ENCODE measurements around the gene TRIM69.
"Not testable (repeated sequence)": the region's sequence is repeated elsewhere in the genome, so short reads cannot be mapped to it uniquely, and the experiment has no call there.

TRIM69 gene

DNA sequence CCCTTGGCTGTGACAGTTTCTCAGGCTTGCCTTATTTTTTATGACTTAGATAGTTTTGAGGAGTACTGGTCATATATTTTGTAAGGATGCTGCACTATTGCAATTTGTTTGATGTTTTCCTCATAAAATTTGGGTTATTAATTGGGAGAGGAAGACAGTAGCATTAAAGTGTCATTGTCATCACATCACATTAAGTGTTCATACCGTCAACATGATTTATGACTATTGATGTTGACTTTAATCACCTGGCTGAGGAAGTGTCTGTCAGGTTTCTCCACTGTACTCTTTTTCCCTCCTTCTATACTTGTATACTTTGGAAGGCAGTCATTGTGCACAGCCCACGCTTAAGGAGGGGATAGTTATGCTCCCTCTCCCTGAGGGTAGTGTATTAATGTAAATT is 26.9 kb downstream of the TRIM69 start:
- peaks cover 9% of the 10 kb centered on the region for H3K36me3 Mint-ChIP-seq (ENCODE audit: low read depth)
- H3K9me3 Mint-ChIP-seq, result no peaks in the 10 kb centered on the region
- ATAC-seq, result no peak
- no peak overlapping the region for H3K27ac Mint-ChIP-seq
- no peaks in the 10 kb centered on the region for H3K4me1 Mint-ChIP-seq
- no peaks in the 10 kb centered on the region for H3K27me3 Mint-ChIP-seq
- H3K4me3 Mint-ChIP-seq, result no peak overlapping the region
- no peak for DNase-seq

- H3K27ac Mint-ChIP-seq, result no peak overlapping the region
These were observed 27.5 kb downstream of the TRIM69 start for GRCh38 chr15:44763848-44764247.

GRCh38 chr15:44765036-44765435 is 28.7 kb downstream of the TRIM69 start:
- Mint-ChIP-seq H3K9me3 (peaks cover 2% of the 10 kb centered on the region), H3K27me3 (no peaks in the 10 kb centered on the region), H3K27ac (no peak overlapping the region), H3K4me1 (no peaks in the 10 kb centered on the region), H3K36me3 (ENCODE audit: low read depth) (peaks cover 15% of the 10 kb centered on the region), H3K4me3 (no peak overlapping the region)
- ATAC-seq (no peak), DNase-seq (no peak)

More at GRCh38 chr15:44763848-44764247, 27.5 kb downstream of the TRIM69 start:
- Mint-ChIP-seq H3K9me3 (no peaks in the 10 kb centered on the region), H3K4me1 (no peaks in the 10 kb centered on the region), H3K27me3 (no peaks in the 10 kb centered on the region), H3K4me3 (no peak overlapping the region), H3K36me3 (ENCODE audit: low read depth) (peaks cover 12% of the 10 kb centered on the region)
- ATAC-seq (no peak), DNase-seq (no peak)

- Mint-ChIP-seq H3K27me3 (no peaks in the 10 kb centered on the region), H3K4me3 (no peak overlapping the region), H3K9me3 (peaks cover 19% of the 10 kb centered on the region), H3K36me3 (ENCODE audit: low read depth) (peaks cover 33% of the 10 kb centered on the region), H3K4me1 (no peaks in the 10 kb centered on the region), H3K27ac (no peak overlapping the region)
- ATAC-seq, result no peak
- no peak for DNase-seq
These were observed 33.2 kb downstream of the TRIM69 start for GRCh38 chr15:44769521-44769920.

DNA sequence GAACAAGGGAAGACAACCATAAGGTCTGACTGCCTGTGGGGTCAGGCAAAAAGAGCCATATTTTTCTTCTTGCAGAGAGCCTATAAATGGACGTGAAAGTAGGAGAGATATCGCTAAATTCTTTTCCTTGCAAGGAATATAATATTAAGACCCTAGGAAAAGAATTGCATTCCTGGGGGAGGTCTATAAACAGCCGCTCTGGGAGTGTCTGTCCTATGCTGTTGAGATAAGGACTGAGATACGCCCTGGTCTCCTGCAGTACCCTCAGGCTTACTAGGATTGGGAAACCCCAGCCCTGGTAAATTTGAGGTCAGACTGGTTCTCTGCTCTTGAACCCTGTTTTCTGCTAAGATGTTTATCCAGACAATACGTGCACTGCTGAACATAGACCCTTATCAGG is 34.4 kb downstream of the TRIM69 start:
- H3K4me3 Mint-ChIP-seq, DNase-seq, H3K27me3 Mint-ChIP-seq, H3K27ac Mint-ChIP-seq, ATAC-seq, H3K4me1 Mint-ChIP-seq: not testable (repeated sequence)
- Mint-ChIP-seq H3K36me3 (ENCODE audit: low read depth) (peaks cover 33% of the 10 kb centered on the region), H3K9me3 (peaks cover 19% of the 10 kb centered on the region)

DNA sequence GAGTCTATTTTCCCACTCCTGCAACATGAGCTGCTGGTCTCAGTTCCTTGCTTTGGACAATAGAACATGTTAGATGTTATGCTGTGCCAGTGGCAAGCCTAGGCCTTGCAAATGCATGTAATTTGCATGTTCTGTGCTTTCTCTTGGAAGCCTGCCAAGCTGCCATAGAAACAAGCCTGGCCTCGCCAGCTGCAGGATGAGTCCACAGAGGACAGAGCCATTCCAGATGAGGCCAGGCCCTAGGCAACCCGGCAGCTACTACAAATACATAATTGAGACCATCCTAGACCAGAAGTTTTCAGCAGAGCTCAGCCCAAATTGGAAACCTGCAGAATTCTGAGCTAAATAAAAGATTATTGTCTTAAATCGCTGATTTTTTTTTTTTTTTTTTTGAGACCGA is 39.6 kb downstream of the TRIM69 start:
- Mint-ChIP-seq H3K4me1 (no peaks in the 10 kb centered on the region), H3K27ac (no peak overlapping the region), H3K4me3 (no peak overlapping the region), H3K27me3 (no peaks in the 10 kb centered on the region), H3K36me3 (ENCODE audit: low read depth) (peaks cover 13% of the 10 kb centered on the region), H3K9me3 (peaks cover 11% of the 10 kb centered on the region)
- DNase-seq, result no peak
- no peak for ATAC-seq

GRCh38 chr15:44779761-44780160 is 43.4 kb downstream of the TRIM69 start:
- H3K9me3 Mint-ChIP-seq, result no peaks in the 10 kb centered on the region
- ATAC-seq (no peak), DNase-seq (no peak)
- H3K27me3 Mint-ChIP-seq, result no peaks in the 10 kb centered on the region
- peaks cover 16% of the 10 kb centered on the region for H3K4me1 Mint-ChIP-seq
- no peak overlapping the region for H3K27ac Mint-ChIP-seq
- no peak overlapping the region for H3K4me3 Mint-ChIP-seq
- H3K36me3 Mint-ChIP-seq (ENCODE audit: low read depth), result no peaks in the 10 kb centered on the region

DNA sequence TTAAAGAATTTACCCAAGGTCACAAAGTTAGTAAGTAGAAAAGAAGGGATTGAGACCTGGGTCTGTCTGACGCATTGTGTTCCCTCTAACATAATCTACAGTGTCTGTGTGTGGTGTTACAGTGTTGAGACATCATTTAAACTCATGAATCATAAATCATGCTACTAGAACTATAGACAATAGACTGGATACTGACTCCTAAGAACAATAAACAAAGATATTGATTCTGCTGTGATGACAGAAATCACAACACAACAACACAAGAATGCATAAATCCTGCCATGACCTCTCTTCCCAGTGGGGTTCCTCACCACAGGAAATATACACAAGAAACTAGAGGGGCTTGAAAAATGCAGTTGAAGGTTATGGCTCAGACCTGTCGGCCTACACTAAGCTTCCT is 44.3 kb downstream of the TRIM69 start:
- no peaks in the 10 kb centered on the region for H3K27me3 Mint-ChIP-seq
- no peak overlapping the region for H3K4me3 Mint-ChIP-seq
- peaks cover 22% of the 10 kb centered on the region for H3K4me1 Mint-ChIP-seq
- H3K27ac Mint-ChIP-seq, result no peak overlapping the region
- no peak for DNase-seq
- H3K36me3 Mint-ChIP-seq (ENCODE audit: low read depth), result no peaks in the 10 kb centered on the region
- no peak for ATAC-seq
- H3K9me3 Mint-ChIP-seq, result no peaks in the 10 kb centered on the region

GRCh38 chr15:44781128-44781810 is 44.9 kb downstream of the TRIM69 start:
- Mint-ChIP-seq H3K27ac (no peak overlapping the region), H3K36me3 (ENCODE audit: low read depth) (no peaks in the 10 kb centered on the region), H3K27me3 (no peaks in the 10 kb centered on the region), H3K4me1 (peaks cover 28% of the 10 kb centered on the region), H3K4me3 (no peak overlapping the region), H3K9me3 (no peaks in the 10 kb centered on the region)
- ATAC-seq, result no peak
- DNase-seq, result no peak

DNA sequence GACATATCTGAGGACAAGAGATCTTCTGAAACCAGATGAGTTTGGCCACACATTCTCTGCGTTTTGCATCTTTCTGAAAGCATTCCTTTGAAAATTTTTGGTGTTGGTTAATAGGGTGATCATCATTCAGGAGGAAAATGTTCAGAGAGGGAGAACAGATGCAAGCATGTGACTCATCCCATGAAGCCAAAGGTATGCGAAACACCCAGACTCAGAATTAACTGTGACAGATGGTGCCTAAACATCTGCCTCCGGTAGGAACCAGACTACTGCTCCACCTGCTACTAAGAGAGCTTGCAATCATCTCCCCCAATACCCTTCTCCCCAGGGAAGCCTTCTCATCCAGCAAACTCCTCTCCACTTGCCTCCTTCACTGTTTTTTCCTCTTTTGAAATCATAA is 46.2 kb downstream of the TRIM69 start:
- H3K36me3 Mint-ChIP-seq (ENCODE audit: low read depth), result no peaks in the 10 kb centered on the region
- no peak overlapping the region for H3K4me3 Mint-ChIP-seq
- DNase-seq, result no peak
- no peak overlapping the region for H3K27ac Mint-ChIP-seq
- no peak for ATAC-seq
- H3K9me3 Mint-ChIP-seq, result no peaks in the 10 kb centered on the region
- no peaks in the 10 kb centered on the region for H3K27me3 Mint-ChIP-seq
- H3K4me1 Mint-ChIP-seq, result peaks cover 40% of the 10 kb centered on the region

- H3K4me3 Mint-ChIP-seq, result peak overlapping the region; percentile 84
- DNase-seq, result not testable (repeated sequence)
- H3K27ac Mint-ChIP-seq, result peak overlapping the region; percentile 91
These were observed 48.6 kb downstream of the TRIM69 start for GRCh38 chr15:44784918-44785274.

GRCh38 chr15:44788748-44789147 is 52.4 kb downstream of the TRIM69 start:
- Mint-ChIP-seq H3K9me3 (no peaks in the 10 kb centered on the region), H3K27me3 (no peaks in the 10 kb centered on the region), H3K4me1 (peaks cover 61% of the 10 kb centered on the region), H3K27ac (peak overlapping the region; percentile 68), H3K4me3 (peak overlapping the region; percentile 37), H3K36me3 (ENCODE audit: low read depth) (no peaks in the 10 kb centered on the region)
- peak; percentile 58 for DNase-seq
- peak; percentile 87 for ATAC-seq

More at GRCh38 chr15:44784918-44785274, 48.6 kb downstream of the TRIM69 start:
- not testable (repeated sequence) for H3K27me3 Mint-ChIP-seq; H3K36me3 Mint-ChIP-seq (ENCODE audit: low read depth); ATAC-seq; H3K9me3 Mint-ChIP-seq
- peaks cover 63% of the 10 kb centered on the region for H3K4me1 Mint-ChIP-seq

DNA sequence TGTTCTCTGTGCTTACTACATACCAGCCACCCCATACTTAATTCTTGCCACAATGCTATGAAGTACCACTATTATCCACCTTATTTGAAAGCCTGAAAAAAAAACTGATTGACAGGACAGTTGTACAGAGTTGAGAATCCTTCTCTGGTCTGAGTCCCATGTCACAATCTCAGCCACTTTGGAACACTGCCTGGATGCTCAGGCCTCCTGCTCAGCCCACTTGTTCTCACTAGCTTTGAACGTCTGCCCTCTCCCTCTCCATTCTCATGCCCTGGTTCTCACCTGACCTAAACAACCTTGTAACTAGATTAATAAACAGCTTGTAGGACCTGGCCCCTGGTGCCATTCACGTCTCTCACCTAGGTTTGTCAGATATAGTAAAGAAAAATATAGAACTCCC is 53.9 kb downstream of the TRIM69 start:
- Mint-ChIP-seq H3K9me3 (no peaks in the 10 kb centered on the region), H3K27ac (no peak overlapping the region), H3K4me3 (no peak overlapping the region), H3K4me1 (peaks cover 48% of the 10 kb centered on the region), H3K27me3 (no peaks in the 10 kb centered on the region), H3K36me3 (ENCODE audit: low read depth) (no peaks in the 10 kb centered on the region)
- DNase-seq (no peak), ATAC-seq (no peak)

DNA sequence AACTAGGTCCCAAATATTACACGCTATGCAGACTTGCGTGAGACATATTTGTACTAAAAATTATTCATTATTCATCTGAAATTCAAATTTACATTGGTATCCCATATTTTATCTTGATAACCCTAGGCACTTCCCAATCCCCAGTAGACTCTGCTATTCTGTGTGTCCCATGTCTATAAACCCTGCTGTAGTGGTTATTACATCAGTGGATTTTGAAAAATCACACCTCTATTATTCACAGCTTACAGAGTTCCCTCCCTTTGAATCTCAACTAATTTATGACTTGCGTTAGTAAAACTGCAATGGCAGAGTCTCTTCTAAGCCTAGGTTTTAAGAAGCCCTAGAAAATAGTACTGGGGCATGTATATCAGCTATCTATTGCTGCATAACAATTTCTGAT is 54.3 kb downstream of the TRIM69 start:
- no peak for DNase-seq
- Mint-ChIP-seq H3K27me3 (no peaks in the 10 kb centered on the region), H3K4me3 (no peak overlapping the region), H3K9me3 (no peaks in the 10 kb centered on the region), H3K27ac (no peak overlapping the region), H3K4me1 (peaks cover 45% of the 10 kb centered on the region), H3K36me3 (ENCODE audit: low read depth) (no peaks in the 10 kb centered on the region)
- ATAC-seq, result no peak

DNA sequence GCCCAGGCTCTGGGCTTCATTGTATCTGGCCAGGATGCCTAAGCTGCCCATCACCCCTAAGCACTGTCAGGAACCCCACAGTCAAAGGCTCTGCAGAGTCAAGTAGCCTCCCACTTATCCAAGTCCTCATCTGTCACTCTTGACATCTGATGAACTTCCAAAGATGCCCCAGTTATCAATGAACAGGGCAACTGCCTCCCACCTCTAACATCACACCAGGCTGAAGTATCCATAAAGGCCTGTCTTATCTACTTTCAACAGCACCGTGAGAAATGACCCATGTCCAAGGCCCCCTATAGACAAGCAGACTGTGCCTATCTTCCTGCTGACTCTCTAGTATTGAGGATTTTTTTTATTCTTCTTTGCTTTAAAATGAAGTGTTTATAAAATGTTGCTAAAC is 56.4 kb downstream of the TRIM69 start:
- no peak overlapping the region for H3K4me3 Mint-ChIP-seq
- H3K36me3 Mint-ChIP-seq (ENCODE audit: low read depth), result no peaks in the 10 kb centered on the region
- H3K27ac Mint-ChIP-seq, result no peak overlapping the region
- H3K9me3 Mint-ChIP-seq, result no peaks in the 10 kb centered on the region
- ATAC-seq, result no peak
- H3K27me3 Mint-ChIP-seq, result no peaks in the 10 kb centered on the region
- DNase-seq, result no peak
- H3K4me1 Mint-ChIP-seq, result peaks cover 25% of the 10 kb centered on the region

GRCh38 chr15:44794072-44794471 is 57.7 kb downstream of the TRIM69 start:
- Mint-ChIP-seq H3K36me3 (ENCODE audit: low read depth) (no peaks in the 10 kb centered on the region), H3K4me1 (peaks cover 12% of the 10 kb centered on the region), H3K27ac (no peak overlapping the region)

More at GRCh38 chr15:44794072-44794471, 57.7 kb downstream of the TRIM69 start:
- Mint-ChIP-seq H3K27me3 (peaks cover 2% of the 10 kb centered on the region), H3K4me3 (no peak overlapping the region), H3K9me3 (no peaks in the 10 kb centered on the region)
- DNase-seq, result no peak
- ATAC-seq, result no peak

Data from activated naive CD8-positive, alpha-beta T cell treated with anti-CD3 and anti-CD28 coated beads, Interleukin-2, amount 50 U/mL, for 24 hours (primary cell).